GM12878 (cell line): Measurements from ENCODE around the gene DST.

Experiments
- ASH2L ChIP-seq: fragments of 300-600, 200-600 bp; sonication (generic); IDR thresholded peaks from 2 replicates; pipeline ENCODE4 v1.6.1; 2017; ENCODE audit warnings: low read depth, mild to moderate bottlenecking, borderline replicate concordance
- BACH1 ChIP-seq: fragments of 450-650 bp; IDR thresholded peaks from 2 replicates; pipeline ENCODE4 v1.6.1; 2017; ENCODE audit warnings: mild to moderate bottlenecking, borderline replicate concordance
- CBX5 ChIP-seq: sonication (generic); IDR thresholded peaks from 2 replicates; pipeline ENCODE4 v1.6.1; 2016; ENCODE audit warnings: low read depth, moderate library complexity, mild to moderate bottlenecking, inconsistent platforms
- EGR1 ChIP-seq, 2 experiments: IDR thresholded peaks; 1 replicate in 1 of 2; 2 replicates in 1 of 2; pipeline ENCODE4 v1.6.1; 2011 to 2012; ENCODE audit warnings: low read depth in 2 of 2, low read length in 2 of 2, borderline replicate concordance in 1 of 2, mild to moderate bottlenecking in 1 of 2, moderate library complexity in 1 of 2
- PML ChIP-seq: IDR thresholded peaks from 2 replicates; pipeline ENCODE4 v1.6.1; 2012; ENCODE audit warnings: low read length, inconsistent platforms
- POLR2AphosphoS5 ChIP-seq: IDR thresholded peaks from 2 replicates; pipeline ENCODE4 v1.6.1; 2011; ENCODE audit warnings: mild to moderate bottlenecking, low read length, inconsistent platforms
- RBBP5 ChIP-seq: fragments of 200-600 bp; sonication (generic); conservative IDR thresholded peaks from 2 replicates; pipeline ENCODE4 v1.6.1; 2016
- RFX5 ChIP-seq: IDR thresholded peaks from 2 replicates; pipeline ENCODE4 v1.6.1; 2011; ENCODE audit warnings: low read depth, low read length, improper control_type of control experiment
- SUZ12 ChIP-seq: fragments of 200-600 bp; sonication (generic); IDR thresholded peaks from one replicate; pipeline ENCODE4 v1.6.1; 2018; ENCODE audit warnings: antibody characterized with exemption, mild to moderate bottlenecking; ENCODE audit not compliant: unreplicated experiment
- TF ChIP-seq, protein P1 (sequence below): IDR thresholded peaks from 2 replicates; pipeline ENCODE4 v1.6.1; 2011; ENCODE audit warnings: low read depth, low read length, improper control_type of control experiment, borderline replicate concordance
- TF ChIP-seq, protein P2 (sequence below), 3 experiments: IDR thresholded peaks in 2 of 3; conservative IDR thresholded peaks in 1 of 3; 2 replicates each; pipeline ENCODE4 v1.5.1; 2011; ENCODE audit warnings: low read depth in 3 of 3, low read length in 3 of 3, mild to moderate bottlenecking in 3 of 3, control low read depth in 2 of 3, moderate library complexity in 2 of 3, inconsistent platforms in 1 of 3, mixed read lengths in 1 of 3; ENCODE audit not compliant: control insufficient read depth in 2 of 3, insufficient read depth in 1 of 3; ENCODE audit errors: extremely low read depth in 1 of 3
- TF ChIP-seq, protein P3 (sequence below): fragments of 450-650 bp; IDR thresholded peaks from 2 replicates; pipeline ENCODE4 v1.6.1; 2017; ENCODE audit warnings: mild to moderate bottlenecking, low read depth, inconsistent platforms; ENCODE audit not compliant: poor library complexity, severe bottlenecking

DNA sequence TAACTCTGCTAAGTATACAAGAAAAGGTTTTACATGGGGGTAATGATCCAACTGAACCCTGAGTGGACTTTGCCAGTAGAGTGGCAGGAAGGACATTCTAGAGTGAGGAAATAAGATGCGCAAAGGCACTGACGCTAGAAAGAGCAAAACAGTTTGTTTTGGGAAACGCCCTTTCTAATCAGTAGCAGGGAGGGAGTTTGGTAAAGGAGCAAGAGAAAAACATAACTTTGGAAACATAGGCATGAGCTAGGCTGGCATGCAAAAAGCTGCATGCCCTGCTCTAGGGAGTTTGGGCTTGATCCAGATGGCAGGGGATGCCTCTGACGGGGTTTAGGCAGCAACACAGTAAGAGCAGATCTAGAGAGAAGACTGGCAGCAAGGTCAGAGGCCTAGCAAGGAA is 135.2 kb downstream of the DST start:
- TF ChIP-seq, protein P1, sequence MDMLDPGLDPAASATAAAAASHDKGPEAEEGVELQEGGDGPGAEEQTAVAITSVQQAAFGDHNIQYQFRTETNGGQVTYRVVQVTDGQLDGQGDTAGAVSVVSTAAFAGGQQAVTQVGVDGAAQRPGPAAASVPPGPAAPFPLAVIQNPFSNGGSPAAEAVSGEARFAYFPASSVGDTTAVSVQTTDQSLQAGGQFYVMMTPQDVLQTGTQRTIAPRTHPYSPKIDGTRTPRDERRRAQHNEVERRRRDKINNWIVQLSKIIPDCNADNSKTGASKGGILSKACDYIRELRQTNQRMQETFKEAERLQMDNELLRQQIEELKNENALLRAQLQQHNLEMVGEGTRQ, result no peak
- TF ChIP-seq BACH1 (no peak), PML (no peak), CBX5 (no peak), RBBP5 (no peak), SUZ12 (no peak), POLR2AphosphoS5 (no peak), ASH2L (no peak), RFX5 (no peak), EGR1 (IDR thresholded peaks at IDR 0.05; ENCODE audit: borderline replicate concordance in 1 of 2, low read depth in 2 of 2, low read length in 2 of 2) (no peak)
- TF ChIP-seq, protein P2, sequence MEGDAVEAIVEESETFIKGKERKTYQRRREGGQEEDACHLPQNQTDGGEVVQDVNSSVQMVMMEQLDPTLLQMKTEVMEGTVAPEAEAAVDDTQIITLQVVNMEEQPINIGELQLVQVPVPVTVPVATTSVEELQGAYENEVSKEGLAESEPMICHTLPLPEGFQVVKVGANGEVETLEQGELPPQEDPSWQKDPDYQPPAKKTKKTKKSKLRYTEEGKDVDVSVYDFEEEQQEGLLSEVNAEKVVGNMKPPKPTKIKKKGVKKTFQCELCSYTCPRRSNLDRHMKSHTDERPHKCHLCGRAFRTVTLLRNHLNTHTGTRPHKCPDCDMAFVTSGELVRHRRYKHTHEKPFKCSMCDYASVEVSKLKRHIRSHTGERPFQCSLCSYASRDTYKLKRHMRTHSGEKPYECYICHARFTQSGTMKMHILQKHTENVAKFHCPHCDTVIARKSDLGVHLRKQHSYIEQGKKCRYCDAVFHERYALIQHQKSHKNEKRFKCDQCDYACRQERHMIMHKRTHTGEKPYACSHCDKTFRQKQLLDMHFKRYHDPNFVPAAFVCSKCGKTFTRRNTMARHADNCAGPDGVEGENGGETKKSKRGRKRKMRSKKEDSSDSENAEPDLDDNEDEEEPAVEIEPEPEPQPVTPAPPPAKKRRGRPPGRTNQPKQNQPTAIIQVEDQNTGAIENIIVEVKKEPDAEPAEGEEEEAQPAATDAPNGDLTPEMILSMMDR (IDR thresholded peaks at IDR 0.05 in 2 of 3, conservative IDR thresholded peaks at IDR 0.05 in 1 of 3; ENCODE audit: control insufficient read depth in 2 of 3, extremely low read depth in 1 of 3, insufficient read depth in 1 of 3, low read depth in 3 of 3, low read length in 3 of 3), result no peak
- TF ChIP-seq, protein P3, sequence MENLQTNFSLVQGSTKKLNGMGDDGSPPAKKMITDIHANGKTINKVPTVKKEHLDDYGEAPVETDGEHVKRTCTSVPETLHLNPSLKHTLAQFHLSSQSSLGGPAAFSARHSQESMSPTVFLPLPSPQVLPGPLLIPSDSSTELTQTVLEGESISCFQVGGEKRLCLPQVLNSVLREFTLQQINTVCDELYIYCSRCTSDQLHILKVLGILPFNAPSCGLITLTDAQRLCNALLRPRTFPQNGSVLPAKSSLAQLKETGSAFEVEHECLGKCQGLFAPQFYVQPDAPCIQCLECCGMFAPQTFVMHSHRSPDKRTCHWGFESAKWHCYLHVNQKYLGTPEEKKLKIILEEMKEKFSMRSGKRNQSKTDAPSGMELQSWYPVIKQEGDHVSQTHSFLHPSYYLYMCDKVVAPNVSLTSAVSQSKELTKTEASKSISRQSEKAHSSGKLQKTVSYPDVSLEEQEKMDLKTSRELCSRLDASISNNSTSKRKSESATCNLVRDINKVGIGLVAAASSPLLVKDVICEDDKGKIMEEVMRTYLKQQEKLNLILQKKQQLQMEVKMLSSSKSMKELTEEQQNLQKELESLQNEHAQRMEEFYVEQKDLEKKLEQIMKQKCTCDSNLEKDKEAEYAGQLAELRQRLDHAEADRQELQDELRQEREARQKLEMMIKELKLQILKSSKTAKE, result no peak
